ENCODE results near the gene THAP12. TPM values are rescaled to one million over a fixed set of nuclear protein-coding genes. Genes with fewer than 3 reads are reported as not detected.

The THAP12 gene
- total RNA-seq, 1 donor from 2014 or later = 32.2 TPM

GRCh38 chr11:76313271-76313670 lies 67.7 kb downstream of the THAP12 start:
- no peak for DNase-seq
- H3K27me3 Mint-ChIP-seq (ENCODE audit: unreplicated experiment) = peaks cover 6% of the 10 kb centered on the region
- no peak overlapping the region for H3K4me3 Mint-ChIP-seq (ENCODE audit: unreplicated experiment)
- H3K27ac Mint-ChIP-seq (ENCODE audit: unreplicated experiment) = no peak overlapping the region
- H3K36me3 Mint-ChIP-seq (ENCODE audit: unreplicated experiment) = no peaks in the 10 kb centered on the region
- TF ChIP-seq, protein P1, sequence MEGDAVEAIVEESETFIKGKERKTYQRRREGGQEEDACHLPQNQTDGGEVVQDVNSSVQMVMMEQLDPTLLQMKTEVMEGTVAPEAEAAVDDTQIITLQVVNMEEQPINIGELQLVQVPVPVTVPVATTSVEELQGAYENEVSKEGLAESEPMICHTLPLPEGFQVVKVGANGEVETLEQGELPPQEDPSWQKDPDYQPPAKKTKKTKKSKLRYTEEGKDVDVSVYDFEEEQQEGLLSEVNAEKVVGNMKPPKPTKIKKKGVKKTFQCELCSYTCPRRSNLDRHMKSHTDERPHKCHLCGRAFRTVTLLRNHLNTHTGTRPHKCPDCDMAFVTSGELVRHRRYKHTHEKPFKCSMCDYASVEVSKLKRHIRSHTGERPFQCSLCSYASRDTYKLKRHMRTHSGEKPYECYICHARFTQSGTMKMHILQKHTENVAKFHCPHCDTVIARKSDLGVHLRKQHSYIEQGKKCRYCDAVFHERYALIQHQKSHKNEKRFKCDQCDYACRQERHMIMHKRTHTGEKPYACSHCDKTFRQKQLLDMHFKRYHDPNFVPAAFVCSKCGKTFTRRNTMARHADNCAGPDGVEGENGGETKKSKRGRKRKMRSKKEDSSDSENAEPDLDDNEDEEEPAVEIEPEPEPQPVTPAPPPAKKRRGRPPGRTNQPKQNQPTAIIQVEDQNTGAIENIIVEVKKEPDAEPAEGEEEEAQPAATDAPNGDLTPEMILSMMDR (IDR thresholded peaks at IDR 0.05; ENCODE audit: partially characterized antibody, unreplicated experiment) = no peak
- peaks cover 4% of the 10 kb centered on the region for H3K4me1 Mint-ChIP-seq (ENCODE audit: low read depth, unreplicated experiment)
- no peaks in the 10 kb centered on the region for H3K9me3 Mint-ChIP-seq (ENCODE audit: unreplicated experiment)

GRCh38 chr11:76310832-76311595 lies 69.9 kb downstream of the THAP12 start:
- Mint-ChIP-seq H3K27me3 (ENCODE audit: unreplicated experiment) (peaks cover 4% of the 10 kb centered on the region), H3K9me3 (ENCODE audit: unreplicated experiment) (no peaks in the 10 kb centered on the region), H3K27ac (ENCODE audit: unreplicated experiment) (no peak overlapping the region), H3K4me3 (ENCODE audit: unreplicated experiment) (no peak overlapping the region), H3K36me3 (ENCODE audit: unreplicated experiment) (no peaks in the 10 kb centered on the region), H3K4me1 (ENCODE audit: low read depth, unreplicated experiment) (peaks cover 4% of the 10 kb centered on the region)
- TF ChIP-seq, protein P1 (IDR thresholded peaks at IDR 0.05; ENCODE audit: partially characterized antibody, unreplicated experiment) = no peak
- DNase-seq = no peak

GRCh38 chr11:76307978-76308747 lies 72.8 kb downstream of the THAP12 start:
- Mint-ChIP-seq H3K4me1 (ENCODE audit: low read depth, unreplicated experiment) (peaks cover 2% of the 10 kb centered on the region), H3K9me3 (ENCODE audit: unreplicated experiment) (no peaks in the 10 kb centered on the region), H3K4me3 (ENCODE audit: unreplicated experiment) (no peak overlapping the region), H3K27me3 (ENCODE audit: unreplicated experiment) (peaks cover 4% of the 10 kb centered on the region), H3K36me3 (ENCODE audit: unreplicated experiment) (no peaks in the 10 kb centered on the region), H3K27ac (ENCODE audit: unreplicated experiment) (no peak overlapping the region)
- DNase-seq = no peak
- TF ChIP-seq, protein P1 (IDR thresholded peaks at IDR 0.05; ENCODE audit: partially characterized antibody, unreplicated experiment) = no peak

DNA sequence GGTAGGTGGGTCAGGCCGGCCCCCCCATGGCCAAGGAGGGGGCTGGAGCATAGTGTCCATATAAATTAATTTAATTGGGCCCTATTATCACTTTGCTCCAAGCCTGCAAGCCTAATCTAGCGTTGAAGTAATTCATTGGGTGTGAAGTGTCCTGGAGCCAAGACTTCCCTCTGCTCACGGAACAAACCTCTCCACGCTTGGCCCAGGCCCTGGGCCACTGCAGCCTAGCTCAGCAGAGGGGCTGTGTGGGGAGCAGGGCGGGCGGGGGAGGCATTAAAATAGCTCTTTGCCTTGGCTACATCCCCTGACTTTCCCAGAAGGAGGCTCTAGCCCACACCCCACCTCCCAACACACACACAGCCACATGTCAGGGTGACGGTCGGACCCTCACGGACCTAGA lies 73.5 kb downstream of the THAP12 start:
- Mint-ChIP-seq H3K27ac (ENCODE audit: unreplicated experiment) (no peak overlapping the region), H3K4me1 (ENCODE audit: low read depth, unreplicated experiment) (peaks cover 2% of the 10 kb centered on the region), H3K27me3 (ENCODE audit: unreplicated experiment) (no peaks in the 10 kb centered on the region), H3K4me3 (ENCODE audit: unreplicated experiment) (no peak overlapping the region), H3K9me3 (ENCODE audit: unreplicated experiment) (no peaks in the 10 kb centered on the region), H3K36me3 (ENCODE audit: unreplicated experiment) (no peaks in the 10 kb centered on the region)
- no peak for DNase-seq
- TF ChIP-seq, protein P1 (IDR thresholded peaks at IDR 0.05; ENCODE audit: partially characterized antibody, unreplicated experiment) = no peak

DNA sequence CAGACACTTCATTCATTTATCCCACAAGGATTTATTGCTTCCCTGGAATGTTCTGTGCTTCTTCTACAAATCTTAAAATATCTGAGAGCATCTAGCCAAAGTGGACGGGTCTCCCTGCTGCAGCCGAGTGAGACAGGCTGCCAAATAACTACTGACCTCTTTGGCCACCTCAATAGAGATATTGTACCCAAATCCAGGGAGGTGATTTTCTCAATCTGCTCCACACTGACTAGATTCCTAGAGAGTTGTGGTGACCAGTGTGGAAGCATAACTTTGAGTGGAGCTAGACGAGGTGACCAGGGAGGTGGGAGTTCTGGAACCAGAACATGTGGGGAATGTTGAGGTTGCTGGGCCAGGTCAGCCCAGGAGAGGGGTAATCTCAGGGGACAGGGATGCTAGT lies 77.5 kb downstream of the THAP12 start:
- H3K36me3 Mint-ChIP-seq (ENCODE audit: unreplicated experiment) = no peaks in the 10 kb centered on the region
- H3K27me3 Mint-ChIP-seq (ENCODE audit: unreplicated experiment) = no peaks in the 10 kb centered on the region
- TF ChIP-seq, protein P1 (IDR thresholded peaks at IDR 0.05; ENCODE audit: partially characterized antibody, unreplicated experiment) = no peak
- peaks cover 2% of the 10 kb centered on the region for H3K9me3 Mint-ChIP-seq (ENCODE audit: unreplicated experiment)
- peaks cover 9% of the 10 kb centered on the region for H3K4me1 Mint-ChIP-seq (ENCODE audit: low read depth, unreplicated experiment)
- no peak for DNase-seq
- no peak overlapping the region for H3K4me3 Mint-ChIP-seq (ENCODE audit: unreplicated experiment)
- H3K27ac Mint-ChIP-seq (ENCODE audit: unreplicated experiment) = no peak overlapping the region

Data from glutamatergic neuron (in vitro differentiated cells).